Stimulated activated naive CD8-positive, alpha-beta T cell treated with anti-CD3 and anti-CD28 coated beads, Interleukin-15, Interleukin-2, amounts not matched to agents 100 ng/mL and 50 ng/mL, for 24 hours (primary cell): ENCODE data around the gene UNG.
"Not testable (repeated sequence)": the region's sequence is repeated elsewhere in the genome, so short reads cannot be mapped to it uniquely, and the experiment has no call there.

ENCODE experiments used
- H3K27ac Mint-ChIP-seq: one replicate; pipeline ENCODE4 v1.8.0; 2021; ENCODE audit warnings: mild to moderate bottlenecking, mixed read lengths
- H3K27me3 Mint-ChIP-seq: one replicate; pipeline ENCODE4 v1.8.0; 2021; ENCODE audit warnings: mixed read lengths
- H3K36me3 Mint-ChIP-seq: one replicate; pipeline ENCODE4 v1.8.0; 2021; ENCODE audit warnings: low read depth, mixed read lengths
- H3K4me1 Mint-ChIP-seq: one replicate; pipeline ENCODE4 v1.8.0; 2021; ENCODE audit warnings: low read depth, mixed read lengths
- H3K4me3 Mint-ChIP-seq: one replicate; pipeline ENCODE4 v1.8.0; 2021; ENCODE audit warnings: mild to moderate bottlenecking, mixed read lengths
- H3K9me3 Mint-ChIP-seq: one replicate; pipeline ENCODE4 v1.8.0; 2021; ENCODE audit warnings: mixed read lengths

UNG gene

DNA sequence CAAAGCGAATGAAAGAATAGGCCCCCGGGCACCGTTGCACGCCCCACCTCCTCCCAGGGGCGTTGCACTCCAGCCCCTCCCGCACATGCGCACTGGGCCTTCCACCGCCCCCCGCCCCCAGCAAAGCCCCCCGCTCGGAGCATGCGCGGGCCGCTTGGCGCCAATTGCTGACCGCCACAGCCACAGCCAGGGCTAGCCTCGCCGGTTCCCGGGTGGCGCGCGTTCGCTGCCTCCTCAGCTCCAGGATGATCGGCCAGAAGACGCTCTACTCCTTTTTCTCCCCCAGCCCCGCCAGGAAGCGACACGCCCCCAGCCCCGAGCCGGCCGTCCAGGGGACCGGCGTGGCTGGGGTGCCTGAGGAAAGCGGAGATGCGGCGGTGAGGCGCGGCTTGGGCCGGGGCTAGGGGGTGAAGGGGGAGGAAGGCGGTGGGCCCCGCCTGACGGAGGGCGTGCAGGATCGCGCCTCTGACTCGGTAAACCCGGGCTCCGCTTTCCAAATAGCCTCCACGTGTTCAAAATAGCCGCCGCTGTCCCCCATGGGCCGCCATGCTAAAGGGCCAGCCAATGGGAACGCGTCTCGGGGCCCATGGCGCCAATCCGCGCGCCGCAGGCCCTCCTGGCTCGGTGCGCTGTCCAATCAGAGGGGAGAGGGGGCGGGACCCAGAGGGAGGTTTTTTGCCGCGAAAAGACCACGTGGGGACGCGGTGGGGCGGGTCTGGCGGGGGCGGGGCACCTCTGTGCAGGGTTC, at the start of gene UNG:
Gene UNG (plus strand): TSS at position 163 of the 748 bp plus-strand sequence. CDS start 83 bp downstream, at position 246.
- no peaks in the 10 kb centered on the region for H3K9me3 Mint-ChIP-seq
- no peaks in the 10 kb centered on the region for H3K27me3 Mint-ChIP-seq
- H3K4me3 Mint-ChIP-seq, result peak within 1 kb of the TSS; percentile 88
- peaks cover 35% of the 10 kb centered on the region for H3K4me1 Mint-ChIP-seq
- peaks cover 40% of the 10 kb centered on the region for H3K36me3 Mint-ChIP-seq
- peak within 1 kb of the TSS; percentile 92 for H3K27ac Mint-ChIP-seq

DNA sequence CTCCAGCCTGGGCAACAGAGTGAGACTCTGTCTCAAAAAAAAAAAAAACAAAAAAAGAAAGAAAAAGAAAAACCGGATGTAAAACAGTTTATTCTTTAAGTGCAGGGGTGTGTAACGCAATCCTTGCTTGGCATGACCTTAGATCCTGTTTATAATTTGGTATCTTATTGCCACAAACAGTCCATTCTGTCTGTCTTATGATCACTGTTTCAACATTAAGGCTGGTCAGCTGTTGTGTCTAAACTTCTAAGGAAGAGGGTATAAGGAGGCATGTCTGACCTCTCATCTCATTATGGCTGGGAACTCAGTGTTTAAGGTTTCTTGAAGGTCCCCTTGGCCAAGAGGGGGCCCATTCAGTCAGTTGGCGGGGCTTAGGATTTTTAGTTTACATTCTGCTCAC, 48.7 kb upstream of the UNG start:
- H3K4me1 Mint-ChIP-seq, H3K27me3 Mint-ChIP-seq, H3K36me3 Mint-ChIP-seq, H3K9me3 Mint-ChIP-seq, H3K4me3 Mint-ChIP-seq, H3K27ac Mint-ChIP-seq: not testable (repeated sequence)

DNA sequence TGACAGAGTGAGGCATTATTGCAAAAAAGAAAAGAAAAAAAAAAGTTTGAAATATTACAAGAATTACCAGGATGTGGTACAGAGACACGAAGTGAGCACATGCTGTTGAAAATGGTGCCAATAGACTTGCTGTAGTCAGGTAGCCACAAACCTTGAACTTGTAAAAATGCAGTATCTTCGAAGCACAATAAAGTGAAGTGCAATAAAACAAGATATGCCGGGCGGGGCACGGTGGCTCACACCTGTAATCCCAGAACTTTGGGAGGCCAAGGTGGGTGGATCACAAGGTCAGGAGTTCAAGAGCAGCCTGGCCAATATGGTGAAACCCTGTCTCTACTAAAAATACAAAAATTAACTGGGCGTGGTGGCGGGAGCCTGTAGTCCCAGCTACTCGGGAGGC, 47.6 kb upstream of the UNG start:
- not testable (repeated sequence) for H3K27ac Mint-ChIP-seq, H3K36me3 Mint-ChIP-seq, H3K9me3 Mint-ChIP-seq, H3K27me3 Mint-ChIP-seq, H3K4me3 Mint-ChIP-seq
- peaks cover 19% of the 10 kb centered on the region for H3K4me1 Mint-ChIP-seq

DNA sequence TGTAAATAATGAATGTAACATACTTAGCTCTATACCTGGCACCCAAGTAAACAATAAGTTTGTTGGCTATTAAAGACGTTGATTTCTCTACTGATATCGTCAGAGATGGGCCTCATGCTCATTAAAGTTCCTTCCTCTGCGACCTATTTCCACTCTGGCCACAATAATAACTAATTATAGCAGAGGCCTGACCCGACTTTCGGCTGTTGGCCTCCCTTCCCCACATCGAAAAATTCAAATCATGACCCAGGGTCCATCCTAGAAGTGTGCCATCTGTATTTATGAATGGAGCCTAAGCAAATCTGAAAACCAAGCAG, 45.3 kb upstream of the UNG start:
- peaks cover 4% of the 10 kb centered on the region for H3K36me3 Mint-ChIP-seq
- H3K4me3 Mint-ChIP-seq, result peak overlapping the region; percentile 91
- H3K27me3 Mint-ChIP-seq, result no peaks in the 10 kb centered on the region
- peaks cover 19% of the 10 kb centered on the region for H3K4me1 Mint-ChIP-seq
- H3K27ac Mint-ChIP-seq, result peak overlapping the region; percentile 87
- no peaks in the 10 kb centered on the region for H3K9me3 Mint-ChIP-seq

DNA sequence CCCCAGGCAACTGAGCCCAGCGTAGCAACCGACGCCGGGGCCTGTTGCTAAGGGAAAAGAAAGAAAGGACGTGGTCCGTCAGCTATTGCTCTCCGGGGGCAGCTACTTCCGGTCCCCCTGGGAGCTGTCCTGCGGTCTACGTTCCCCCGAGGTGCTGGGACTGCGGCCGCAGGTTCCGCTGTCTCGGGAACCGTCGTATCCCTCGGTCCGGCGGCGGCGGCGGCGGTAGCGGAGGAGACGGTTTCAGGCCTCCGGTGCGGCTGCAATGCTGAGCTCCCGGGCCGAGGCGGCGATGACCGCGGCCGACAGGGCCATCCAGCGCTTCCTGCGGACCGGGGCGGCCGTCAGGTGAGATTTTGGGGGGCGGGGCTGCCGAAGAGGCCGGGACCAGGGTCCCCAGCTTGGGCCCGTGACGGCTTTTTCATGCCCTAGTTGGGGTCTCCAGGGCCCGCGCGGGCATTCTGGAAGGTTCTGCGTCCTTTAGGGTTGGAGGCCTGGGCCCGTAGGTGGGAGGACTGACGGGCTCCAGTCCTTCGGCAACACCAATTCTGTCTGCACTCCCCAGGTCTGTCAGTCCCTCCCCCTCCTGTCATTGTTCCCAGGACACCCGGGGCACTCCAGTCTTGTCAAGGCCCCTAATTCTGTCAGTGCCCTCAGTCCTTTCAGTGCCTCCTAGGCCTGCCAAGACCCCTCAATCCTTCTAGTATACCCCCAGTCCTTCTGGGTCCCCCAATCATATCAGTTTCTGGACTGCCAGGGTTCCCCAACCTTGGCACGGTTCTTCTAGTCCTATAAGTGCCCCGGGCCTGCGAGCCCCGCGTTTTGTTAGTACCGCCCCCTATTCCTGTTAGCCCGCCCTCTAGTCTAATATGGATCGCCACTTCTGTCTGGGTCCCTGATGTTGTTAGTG, 44.7 kb upstream of the UNG start, which contains the start of gene USP30:
Gene USP30 (plus strand): TSS at position 163 of the 910 bp plus-strand sequence. CDS start 103 bp downstream, at position 266.
- peak within 1 kb of the TSS; percentile 97 for H3K27ac Mint-ChIP-seq
- peaks cover 19% of the 10 kb centered on the region for H3K4me1 Mint-ChIP-seq
- peak within 1 kb of the TSS; percentile 91 for H3K4me3 Mint-ChIP-seq
- no peaks in the 10 kb centered on the region for H3K9me3 Mint-ChIP-seq
- H3K36me3 Mint-ChIP-seq, result peaks cover 7% of the 10 kb centered on the region
- H3K27me3 Mint-ChIP-seq, result no peaks in the 10 kb centered on the region

DNA sequence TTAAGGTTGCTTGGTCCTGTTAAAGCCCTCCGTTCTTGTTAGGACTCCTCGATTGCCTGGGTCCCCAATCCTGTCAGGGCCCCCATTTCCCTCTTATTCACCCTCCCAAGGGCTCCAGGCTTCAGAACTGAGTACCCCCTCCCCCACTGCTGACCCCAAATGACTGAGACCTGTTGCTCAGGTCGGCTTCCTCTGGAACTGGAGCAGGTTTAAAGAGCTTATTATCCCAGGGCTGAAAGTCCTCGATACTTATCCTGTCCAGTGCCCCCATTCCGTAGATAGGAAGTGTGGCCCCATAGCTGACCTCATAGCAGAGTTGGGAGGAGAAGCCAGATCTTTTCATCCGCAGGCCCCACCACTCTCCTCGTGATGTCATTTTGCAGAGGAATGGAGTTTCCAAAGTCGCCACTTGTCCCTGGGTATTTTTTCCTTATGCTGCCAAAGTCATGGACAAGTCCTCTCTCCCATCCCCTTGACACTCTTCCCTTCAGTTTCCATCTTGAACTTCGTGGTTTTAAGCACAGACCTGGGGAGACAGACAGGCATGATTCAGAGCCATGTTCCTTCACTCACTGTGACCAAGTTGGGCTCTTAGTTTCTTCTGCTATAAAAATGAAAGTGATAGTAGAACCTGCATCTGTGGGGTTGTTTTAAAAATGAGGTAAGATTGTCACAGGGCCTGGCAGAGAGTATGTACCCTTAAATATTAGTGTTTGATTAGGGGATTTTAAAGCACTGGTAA, 43.8 kb upstream of the UNG start:
- Mint-ChIP-seq H3K4me3 (peak overlapping the region; percentile 91), H3K27ac (peak overlapping the region; percentile 97), H3K27me3 (no peaks in the 10 kb centered on the region), H3K9me3 (no peaks in the 10 kb centered on the region), H3K36me3 (peaks cover 11% of the 10 kb centered on the region), H3K4me1 (peaks cover 19% of the 10 kb centered on the region)

DNA sequence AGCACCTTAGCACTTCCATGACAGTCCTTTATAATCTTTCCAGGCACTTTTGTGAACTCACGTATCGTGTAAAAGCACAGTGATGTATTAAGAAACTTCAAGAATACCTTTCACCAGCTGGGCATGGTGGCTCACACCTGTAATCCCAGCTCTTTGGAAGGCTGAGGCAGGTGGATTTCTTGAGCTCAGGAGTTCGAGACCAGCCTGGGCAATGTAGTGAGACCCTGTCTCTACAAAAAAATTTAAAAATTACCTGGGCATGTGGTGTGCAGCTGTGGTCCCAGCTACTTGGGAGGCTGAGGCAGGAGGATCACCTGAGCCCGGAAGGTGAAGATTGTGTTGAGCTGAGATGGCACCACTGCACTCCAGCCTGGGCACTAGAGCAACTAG, 43.3 kb upstream of the UNG start:
- peak overlapping the region; percentile 97 for H3K27ac Mint-ChIP-seq
- H3K27me3 Mint-ChIP-seq, H3K9me3 Mint-ChIP-seq: not testable (repeated sequence)
- H3K36me3 Mint-ChIP-seq, result peaks cover 11% of the 10 kb centered on the region
- H3K4me1 Mint-ChIP-seq, result peaks cover 19% of the 10 kb centered on the region
- H3K4me3 Mint-ChIP-seq, result peak overlapping the region; percentile 91

DNA sequence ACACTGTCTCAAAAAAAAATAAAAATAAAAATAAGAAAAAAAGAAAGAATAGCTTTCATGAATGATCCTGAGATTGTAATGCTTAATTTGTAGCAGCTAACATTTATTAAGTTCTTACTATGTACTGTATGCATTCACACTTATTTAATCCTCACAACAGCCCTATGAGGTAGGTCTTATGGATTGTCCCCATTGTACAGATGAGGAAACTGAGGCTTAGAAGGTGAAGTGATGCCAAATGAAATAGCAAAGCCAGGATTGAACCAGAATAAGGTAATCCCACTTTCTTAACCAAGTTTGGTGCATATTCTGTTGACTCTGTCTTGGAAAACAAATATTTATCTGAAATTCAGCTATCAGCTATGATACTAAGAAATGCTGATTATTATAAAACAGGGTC, 42.9 kb upstream of the UNG start:
- Mint-ChIP-seq H3K9me3 (no peaks in the 10 kb centered on the region), H3K36me3 (peaks cover 11% of the 10 kb centered on the region), H3K4me3 (peak overlapping the region; percentile 91), H3K27me3 (no peaks in the 10 kb centered on the region), H3K27ac (peak overlapping the region; percentile 16), H3K4me1 (peaks cover 19% of the 10 kb centered on the region)

DNA sequence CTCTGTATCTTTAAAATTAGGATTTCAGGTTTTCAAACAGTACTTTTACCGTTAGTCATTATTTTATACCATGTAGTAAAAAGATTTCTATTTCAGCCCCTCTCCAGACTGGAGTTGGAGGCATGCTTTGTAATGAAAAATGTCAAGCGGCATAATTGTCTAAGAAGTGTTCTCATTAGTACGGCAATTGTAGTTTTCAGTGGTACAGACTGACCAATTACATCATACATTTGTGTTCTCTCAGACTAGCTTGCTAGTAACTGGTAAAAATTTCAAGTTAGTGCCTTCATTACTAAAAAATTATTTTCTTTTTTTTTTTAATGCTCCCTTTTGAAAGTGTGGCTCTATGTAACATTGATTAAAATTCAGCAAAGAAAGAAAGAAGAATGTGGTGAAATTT, 40.5 kb upstream of the UNG start:
- Mint-ChIP-seq H3K36me3 (peaks cover 16% of the 10 kb centered on the region), H3K9me3 (no peaks in the 10 kb centered on the region), H3K4me3 (no peak overlapping the region), H3K27me3 (no peaks in the 10 kb centered on the region), H3K27ac (no peak overlapping the region), H3K4me1 (peaks cover 17% of the 10 kb centered on the region)

DNA sequence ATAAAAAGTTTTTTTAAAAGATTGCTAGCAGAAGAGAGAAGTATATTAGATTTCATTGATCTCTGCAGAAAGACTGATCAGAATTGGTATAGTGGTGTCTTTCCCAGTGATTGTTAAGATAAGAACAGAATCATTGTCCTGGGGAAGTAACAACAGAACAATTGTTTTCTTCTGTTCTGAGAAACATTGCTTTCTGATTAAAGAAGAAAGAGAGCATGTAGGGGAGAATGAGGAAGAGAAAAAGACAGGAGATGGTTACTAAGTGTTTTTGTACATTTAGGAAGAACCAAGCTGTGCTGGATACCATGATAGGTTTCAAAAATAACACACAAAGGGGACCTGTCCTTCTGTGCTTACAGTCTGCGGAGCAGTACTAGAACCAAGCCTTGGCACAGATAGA, 40.0 kb upstream of the UNG start:
- H3K36me3 Mint-ChIP-seq, result peaks cover 12% of the 10 kb centered on the region
- no peak overlapping the region for H3K27ac Mint-ChIP-seq

DNA sequence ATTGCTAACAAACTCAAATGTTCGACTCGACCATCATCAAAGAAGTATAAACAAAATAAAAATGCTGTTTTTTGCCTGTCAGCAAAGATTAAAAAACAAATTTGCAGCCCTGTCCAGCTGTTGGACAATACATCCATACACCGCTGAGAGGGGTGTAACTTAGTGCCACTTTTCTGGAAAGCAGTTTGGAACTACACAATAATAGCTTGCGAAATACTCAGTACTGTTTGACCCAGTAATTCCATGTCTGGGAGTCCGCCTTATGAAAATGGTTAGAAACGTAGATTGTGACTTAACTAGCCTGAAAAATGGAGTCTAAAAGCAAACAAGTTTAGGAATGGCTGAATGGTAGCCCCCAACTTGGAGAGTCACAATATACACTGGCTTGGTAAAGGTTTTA, 38.6 kb upstream of the UNG start:
- H3K9me3 Mint-ChIP-seq, result no peaks in the 10 kb centered on the region
- peaks cover 13% of the 10 kb centered on the region for H3K4me1 Mint-ChIP-seq
- no peak overlapping the region for H3K27ac Mint-ChIP-seq
- peaks cover 17% of the 10 kb centered on the region for H3K36me3 Mint-ChIP-seq
- no peaks in the 10 kb centered on the region for H3K27me3 Mint-ChIP-seq
- H3K4me3 Mint-ChIP-seq, result no peak overlapping the region

More for the DNA sequence above, 40.0 kb upstream of the UNG start:
- Mint-ChIP-seq H3K9me3 (no peaks in the 10 kb centered on the region), H3K27me3 (no peaks in the 10 kb centered on the region), H3K4me1 (peaks cover 12% of the 10 kb centered on the region), H3K4me3 (no peak overlapping the region)

DNA sequence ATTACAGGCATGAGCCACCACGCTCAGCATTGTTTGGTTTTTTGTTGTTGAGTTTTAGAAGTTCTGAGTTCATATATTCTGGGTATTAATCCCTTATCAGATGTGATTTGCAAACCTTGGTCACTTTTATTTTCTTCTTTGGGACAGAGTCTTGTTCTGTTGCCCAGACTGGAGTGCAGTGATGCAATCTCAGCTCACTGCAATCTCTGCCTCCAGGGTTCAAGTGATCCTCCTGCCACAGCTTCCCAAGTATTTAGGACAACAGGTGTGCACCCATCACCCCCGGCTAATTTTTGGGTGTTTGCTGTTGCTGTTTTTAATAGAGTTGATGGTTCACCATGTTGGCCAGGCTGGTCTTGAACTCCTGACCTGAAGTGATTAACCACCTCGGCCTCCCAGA, 33.3 kb upstream of the UNG start:
- Mint-ChIP-seq H3K27ac (no peak overlapping the region), H3K4me3 (no peak overlapping the region), H3K4me1 (peaks cover 4% of the 10 kb centered on the region), H3K36me3 (peaks cover 21% of the 10 kb centered on the region), H3K27me3 (no peaks in the 10 kb centered on the region), H3K9me3 (no peaks in the 10 kb centered on the region)

DNA sequence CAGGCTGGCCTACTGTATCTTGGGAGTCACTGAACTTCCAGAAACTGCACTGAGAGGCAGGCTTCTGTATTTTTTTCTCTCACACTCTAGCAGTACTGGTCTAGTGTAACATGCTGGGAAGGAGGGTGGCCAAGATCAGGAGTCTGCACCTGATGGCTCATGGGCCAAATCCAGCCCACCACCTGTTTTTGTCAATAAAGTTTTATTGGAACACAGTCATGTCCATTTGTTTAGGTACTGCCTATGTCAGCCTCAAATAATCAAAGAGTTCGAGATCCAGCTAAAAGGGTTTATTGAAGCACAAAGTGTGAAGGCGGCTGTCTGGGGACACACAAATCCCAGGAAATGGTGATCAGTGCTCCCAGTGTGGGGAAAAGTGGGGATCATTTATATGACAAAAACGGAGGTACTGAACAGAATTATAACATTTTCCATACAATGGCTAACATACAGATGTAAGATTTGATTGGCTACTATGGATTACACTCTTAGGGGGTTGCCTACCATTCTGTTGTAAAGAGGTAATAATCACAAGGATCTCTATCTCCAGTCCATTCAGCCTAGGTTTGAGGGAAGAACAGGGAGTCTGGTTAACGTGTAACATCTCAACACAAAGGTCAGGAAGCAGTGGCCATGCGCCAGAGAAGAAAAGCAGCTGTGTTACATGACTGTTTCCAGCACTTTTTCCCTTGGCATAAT, 32.1 kb upstream of the UNG start:
- peaks cover 21% of the 10 kb centered on the region for H3K36me3 Mint-ChIP-seq
- no peaks in the 10 kb centered on the region for H3K27me3 Mint-ChIP-seq
- H3K4me1 Mint-ChIP-seq, result peaks cover 4% of the 10 kb centered on the region
- H3K9me3 Mint-ChIP-seq, result no peaks in the 10 kb centered on the region
- no peak overlapping the region for H3K4me3 Mint-ChIP-seq
- H3K27ac Mint-ChIP-seq, result no peak overlapping the region

DNA sequence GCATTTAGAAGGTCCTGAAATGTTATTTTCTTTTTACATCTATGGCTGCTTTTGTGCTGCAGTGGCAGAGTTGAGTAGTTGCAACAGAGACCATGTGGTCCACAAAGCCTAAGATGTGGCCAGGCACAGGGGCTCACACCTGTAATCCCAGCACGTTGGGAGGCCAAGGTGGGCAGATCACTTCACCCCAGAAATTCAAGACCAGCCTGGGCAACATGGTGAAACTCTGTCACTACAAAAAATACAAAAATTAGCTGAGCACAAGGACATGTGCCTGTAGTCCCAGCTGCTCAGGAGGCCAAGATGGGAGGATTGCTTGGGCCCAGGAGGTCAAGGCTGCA, 31.6 kb upstream of the UNG start:
- H3K9me3 Mint-ChIP-seq, result no peaks in the 10 kb centered on the region
- no peaks in the 10 kb centered on the region for H3K27me3 Mint-ChIP-seq
- H3K4me1 Mint-ChIP-seq, result peaks cover 4% of the 10 kb centered on the region
- no peak overlapping the region for H3K4me3 Mint-ChIP-seq
- H3K36me3 Mint-ChIP-seq, result peaks cover 26% of the 10 kb centered on the region
- H3K27ac Mint-ChIP-seq, result no peak overlapping the region
